PC-9 (cell line): ENCODE results near the gene TMEM132D. TPM values are rescaled to one million over a fixed set of nuclear protein-coding genes. Genes with fewer than 3 reads are reported as not detected.

ENCODE experiments used
- BruUV-seq: library from RNA; stranded (reverse); fragments of 400-500 nt; replicated peaks from 2 replicates; lab custom pipeline; 2021; lab: Mats Ljungman, UMichigan
- CTCF ChIA-PET: fragments of 300-600 bp; sonication (Branson Sonifier 250); formaldehyde crosslinking; loops from one replicate; lab custom pipeline; 2022; ENCODE audit warnings: antibody characterized with exemption; lab: Charles Lee
- POLR2A ChIA-PET: fragments of 300-600 bp; sonication (Branson Sonifier 250); formaldehyde crosslinking; loops from one replicate; lab custom pipeline; 2022; ENCODE audit warnings: antibody characterized with exemption; ENCODE audit not compliant: unreplicated experiment; lab: Charles Lee
- DNase-seq, 2 experiments: peaks; one replicate each; pipeline versions ENCODE4 v3.0.0 to v3.0.0-alpha.2; 2015 to 2022; ENCODE audit warnings: mixed read lengths in 1 of 2
- H2AFZ ChIP-seq: fragments of 200-600 bp; sonication (generic); 2 replicates; pipeline ENCODE4 v1.8.1; 2017; ENCODE audit warnings: antibody characterized with exemption
- H3F3A ChIP-seq: fragments of 200-600 bp; sonication (generic); 2 replicates; pipeline ENCODE4 v1.8.1; 2017; ENCODE audit warnings: antibody characterized with exemption, mild to moderate bottlenecking, low read depth; ENCODE audit not compliant: insufficient read depth
- H3K27ac ChIP-seq: fragments of 200-600 bp; sonication (generic); 2 replicates; pipeline ENCODE4 v1.6.1; 2016; ENCODE audit warnings: mixed run types
- H3K27me3 ChIP-seq: fragments of 200-600 bp; sonication (generic); 2 replicates; pipeline ENCODE4 v1.6.1; 2016; ENCODE audit warnings: low read depth, mixed run types; ENCODE audit not compliant: insufficient read depth
- H3K36me3 ChIP-seq: fragments of 200-600 bp; sonication (generic); 2 replicates; pipeline ENCODE4 v1.6.1; 2016; ENCODE audit warnings: low read depth, mixed run types
- H3K4me1 ChIP-seq: fragments of 200-600 bp; sonication (generic); replicated peaks from 2 replicates; pipeline ENCODE4 v1.6.1; 2016; ENCODE audit warnings: mixed run types; ENCODE audit not compliant: insufficient read depth
- H3K4me2 ChIP-seq: fragments of 200-600 bp; sonication (generic); 2 replicates; pipeline ENCODE4 v1.6.1; 2017; ENCODE audit warnings: mixed run types
- H3K4me3 ChIP-seq: fragments of 200-600 bp; sonication (generic); 2 replicates; pipeline ENCODE4 v1.6.1; 2016; ENCODE audit warnings: mixed run types
- H3K79me2 ChIP-seq: fragments of 200-600 bp; sonication (generic); 2 replicates; pipeline ENCODE4 v1.6.1; 2017; ENCODE audit warnings: low read depth, mixed run types
- H3K9me2 ChIP-seq: fragments of 200-600 bp; sonication (generic); 2 replicates; pipeline ENCODE4 v1.8.1; 2017; ENCODE audit warnings: mild to moderate bottlenecking; ENCODE audit not compliant: insufficient read depth
- H3K9me3 ChIP-seq: fragments of 200-600 bp; sonication (generic); 2 replicates; pipeline ENCODE4 v1.8.1; 2016; ENCODE audit warnings: low read depth; ENCODE audit not compliant: insufficient read depth
- H4K20me1 ChIP-seq: fragments of 200-600 bp; sonication (generic); 2 replicates; pipeline ENCODE4 v1.8.1; 2017; ENCODE audit not compliant: insufficient read depth
- CTCF ChIP-seq: fragments of 200-600 bp; sonication (generic); conservative IDR thresholded peaks from 2 replicates; pipeline ENCODE4 v1.6.1; 2017; ENCODE audit warnings: mixed run types, antibody characterized with exemption, mild to moderate bottlenecking, moderate library complexity
- EZH2 ChIP-seq: fragments of 200-600 bp; sonication (generic); IDR thresholded peaks from 2 replicates; pipeline ENCODE4 v1.8.0; 2017; ENCODE audit warnings: antibody characterized with exemption, low read depth
- intact Hi-C: fragments of 100-400 bp; cut with micrococcal nuclease; formaldehyde crosslinking; loops from one replicate; pipeline ENCODE4 v1.10.0; 2022; ENCODE audit not compliant: unreplicated experiment
- total RNA-seq: library from RNA; stranded (reverse); gene quantifications from 2 replicates; pipeline ENCODE4 v1.2.3, GENCODE V29; 2021

Gene TMEM132D
- total RNA-seq, 1 experiment from 2014 or later: not detected

- H3K4me1 ChIP-seq: no peaks in the 10 kb centered on the region
- intact Hi-C loops: no loop called here
- no peaks in the 10 kb centered on the region for H3K9me2 ChIP-seq
- H3K36me3 ChIP-seq: no peaks in the 10 kb centered on the region
- no peaks in the 10 kb centered on the region for H3F3A ChIP-seq
- no peak overlapping the region for H3K4me3 ChIP-seq
- ChIA-PET CTCF (no interaction called here), POLR2A (no interaction called here)
- no peak for TF ChIP-seq EZH2
- no peak for TF ChIP-seq CTCF
- DNase-seq: no peak
- BruUV-seq: no TSS peak
- no peak overlapping the region for H3K27ac ChIP-seq
- no peaks in the 10 kb centered on the region for H3K9me3 ChIP-seq
- no peak overlapping the region for H2AFZ ChIP-seq
- H3K79me2 ChIP-seq: no peaks in the 10 kb centered on the region
- H4K20me1 ChIP-seq: no peaks in the 10 kb centered on the region
- peaks cover 9% of the 10 kb centered on the region; the same call in 1 of the 2 replicates for H3K27me3 ChIP-seq
- H3K4me2 ChIP-seq: no peak overlapping the region
Observed at GRCh38 chr12:129717438-129717837, 186.4 kb downstream of the TMEM132D start.

- H2AFZ ChIP-seq: no peak overlapping the region
- TF ChIP-seq EZH2 (no peak), CTCF (no peak)
- H3K9me2 ChIP-seq: no peaks in the 10 kb centered on the region
- H3K27ac ChIP-seq: no peak overlapping the region
- H3K36me3 ChIP-seq: no peaks in the 10 kb centered on the region
- H3K79me2 ChIP-seq: no peaks in the 10 kb centered on the region
- no peaks in the 10 kb centered on the region for H3F3A ChIP-seq
- no peak overlapping the region for H3K4me2 ChIP-seq
- intact Hi-C loops: no loop called here
- H3K9me3 ChIP-seq: no peaks in the 10 kb centered on the region
- ChIA-PET CTCF (no interaction called here), POLR2A (no interaction called here)
- H3K4me3 ChIP-seq: no peak overlapping the region
- H3K27me3 ChIP-seq: peaks cover 9% of the 10 kb centered on the region; the same call in 1 of the 2 replicates
- no peaks in the 10 kb centered on the region for H3K4me1 ChIP-seq
- no TSS peak for BruUV-seq
- H4K20me1 ChIP-seq: no peaks in the 10 kb centered on the region
- no peak for DNase-seq
Observed at GRCh38 chr12:129716825-129717224, 187.0 kb downstream of the TMEM132D start.

GRCh38 chr12:129706716-129707115 is 197.1 kb downstream of the TMEM132D start:
- POLR2A ChIA-PET: no interaction called here
- intact Hi-C loops: no loop called here
- H3K79me2 ChIP-seq: no peaks in the 10 kb centered on the region
- CTCF ChIA-PET: no interaction called here
- no peak overlapping the region for H3K27ac ChIP-seq
- H3K9me3 ChIP-seq: no peaks in the 10 kb centered on the region
- no peaks in the 10 kb centered on the region for H3K9me2 ChIP-seq
- DNase-seq: no peak
- H2AFZ ChIP-seq: no peak overlapping the region
- no peak overlapping the region for H3K4me3 ChIP-seq
- H3K4me1 ChIP-seq: no peaks in the 10 kb centered on the region
- H4K20me1 ChIP-seq: no peaks in the 10 kb centered on the region
- peaks cover 16% of the 10 kb centered on the region; the same call in 1 of the 2 replicates for H3K27me3 ChIP-seq
- H3K36me3 ChIP-seq: no peaks in the 10 kb centered on the region
- no peak for TF ChIP-seq EZH2
- no peak for TF ChIP-seq CTCF
- BruUV-seq: no TSS peak
- no peaks in the 10 kb centered on the region for H3F3A ChIP-seq
- H3K4me2 ChIP-seq: no peak overlapping the region
